Astrocyte of the spinal cord (primary cell): ENCODE results near the gene SEC31B.

Experiments used
- DNase-seq: peaks from one replicate; pipeline ENCODE4 v3.0.0; 2011; ENCODE audit warnings: low read depth, low spot score
- H3K4me3 ChIP-seq: 2 replicates; pipeline ENCODE4 v1.5.1; 2011; ENCODE audit warnings: low read depth, mild to moderate bottlenecking, low read length, moderate library complexity
- in situ Hi-C: cut with HindIII; loops from 2 replicates; pipeline ENCODE4 v1.10.0; 2017; ENCODE audit warnings: low sequenced_read_pairs
- TF ChIP-seq, protein P1 (sequence below): IDR thresholded peaks from 2 replicates; pipeline ENCODE4 v1.5.1; 2012; ENCODE audit warnings: low read depth, mild to moderate bottlenecking, low read length, inconsistent platforms

The SEC31B gene

GRCh38 chr10:100531761-100532160 lies 12.1 kb upstream of the SEC31B start:
- no peak for DNase-seq
- TF ChIP-seq, protein P1, sequence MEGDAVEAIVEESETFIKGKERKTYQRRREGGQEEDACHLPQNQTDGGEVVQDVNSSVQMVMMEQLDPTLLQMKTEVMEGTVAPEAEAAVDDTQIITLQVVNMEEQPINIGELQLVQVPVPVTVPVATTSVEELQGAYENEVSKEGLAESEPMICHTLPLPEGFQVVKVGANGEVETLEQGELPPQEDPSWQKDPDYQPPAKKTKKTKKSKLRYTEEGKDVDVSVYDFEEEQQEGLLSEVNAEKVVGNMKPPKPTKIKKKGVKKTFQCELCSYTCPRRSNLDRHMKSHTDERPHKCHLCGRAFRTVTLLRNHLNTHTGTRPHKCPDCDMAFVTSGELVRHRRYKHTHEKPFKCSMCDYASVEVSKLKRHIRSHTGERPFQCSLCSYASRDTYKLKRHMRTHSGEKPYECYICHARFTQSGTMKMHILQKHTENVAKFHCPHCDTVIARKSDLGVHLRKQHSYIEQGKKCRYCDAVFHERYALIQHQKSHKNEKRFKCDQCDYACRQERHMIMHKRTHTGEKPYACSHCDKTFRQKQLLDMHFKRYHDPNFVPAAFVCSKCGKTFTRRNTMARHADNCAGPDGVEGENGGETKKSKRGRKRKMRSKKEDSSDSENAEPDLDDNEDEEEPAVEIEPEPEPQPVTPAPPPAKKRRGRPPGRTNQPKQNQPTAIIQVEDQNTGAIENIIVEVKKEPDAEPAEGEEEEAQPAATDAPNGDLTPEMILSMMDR: no peak
- no peak overlapping the region for H3K4me3 ChIP-seq
- in situ Hi-C loops: loop anchor here (25.0 kb wide), 1 partner anchor 194 kb away; the partner anchor contains the start of genes PKD2L1 and SCD

DNA sequence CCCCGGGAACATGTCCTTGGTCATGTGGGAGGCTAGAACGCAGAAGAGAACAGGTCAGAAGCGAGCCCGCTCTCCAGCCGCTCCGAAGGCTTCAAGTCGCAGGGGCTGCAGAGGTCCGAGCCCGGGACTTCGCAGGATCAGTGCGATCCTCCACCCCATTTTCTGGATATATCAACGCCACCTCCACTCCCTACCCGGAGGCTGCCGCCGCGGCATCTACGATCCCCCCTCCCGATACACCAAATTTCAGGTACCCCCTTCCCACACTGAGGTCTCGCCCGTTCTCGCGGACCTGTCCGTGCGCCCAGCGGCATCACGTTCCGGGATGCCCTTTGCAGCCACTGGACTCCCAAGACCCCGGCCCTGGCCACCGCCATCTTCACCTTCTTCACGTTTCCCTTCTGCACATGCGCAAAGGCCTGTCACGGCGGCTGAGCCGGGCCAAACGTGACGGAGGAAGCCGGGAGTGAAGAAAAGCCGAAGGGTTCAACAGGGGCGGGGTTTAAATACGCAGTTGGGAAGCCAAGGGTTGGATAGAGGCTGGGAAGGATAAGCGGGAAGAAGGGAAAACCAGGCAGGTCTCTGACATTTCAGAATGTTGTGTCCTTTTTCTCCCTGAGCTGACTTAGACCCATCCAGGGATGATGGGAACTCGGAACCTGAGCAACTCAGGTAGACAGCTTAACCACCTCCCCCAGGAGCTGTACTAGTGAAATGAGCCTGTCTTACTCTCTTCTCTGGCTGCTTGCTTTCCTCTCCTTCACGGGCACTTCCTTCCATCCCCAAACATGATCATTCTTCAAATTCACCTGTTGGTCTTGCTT lies 10.0 kb upstream of the SEC31B start, which contains the start of gene NDUFB8:
Gene NDUFB8 (minus strand): TSS at position 397 of the 824 bp plus-strand sequence. CDS start 20 bp downstream, at position 377.
- in situ Hi-C loops: loop anchor here (25.0 kb wide), 1 partner anchor 192 kb away; the partner anchor contains the start of genes PKD2L1 and SCD
- peak within 1 kb of the TSS; percentile 91 for H3K4me3 ChIP-seq
- TF ChIP-seq, protein P1: no peak
- peak; percentile 82 for DNase-seq

DNA sequence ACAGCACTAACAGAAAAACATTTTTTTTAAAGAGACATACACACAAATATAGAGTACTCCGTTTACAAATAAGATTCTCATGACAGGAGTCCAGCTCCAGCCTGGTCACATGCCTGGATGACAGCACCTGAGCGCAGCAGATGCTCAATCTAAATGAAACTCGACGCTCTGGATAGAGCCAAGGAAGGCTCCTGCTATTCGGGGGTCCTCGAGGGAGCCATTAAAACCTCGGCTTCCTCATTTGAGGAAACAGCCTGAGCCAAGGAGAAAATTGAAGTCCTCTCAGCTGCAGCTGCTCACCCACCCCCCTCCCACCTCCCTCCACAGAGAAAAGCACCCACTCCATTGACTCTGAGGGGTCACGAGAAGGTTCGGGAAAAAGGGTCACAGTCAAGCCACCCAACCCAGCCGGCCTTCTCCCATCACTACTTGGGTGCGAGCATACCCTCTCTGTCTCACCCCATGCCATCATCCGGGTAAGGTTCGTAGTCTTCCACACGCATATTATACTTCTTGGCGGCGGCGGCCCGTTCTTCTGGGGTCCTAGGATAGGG lies 9.3 kb upstream of the SEC31B start:
- TF ChIP-seq, protein P1: no peak
- peak overlapping the region; percentile 91 for H3K4me3 ChIP-seq
- in situ Hi-C loops: loop anchor here (25.0 kb wide), 1 partner anchor 192 kb away; the partner anchor contains the start of genes PKD2L1 and SCD
- no peak for DNase-seq

DNA sequence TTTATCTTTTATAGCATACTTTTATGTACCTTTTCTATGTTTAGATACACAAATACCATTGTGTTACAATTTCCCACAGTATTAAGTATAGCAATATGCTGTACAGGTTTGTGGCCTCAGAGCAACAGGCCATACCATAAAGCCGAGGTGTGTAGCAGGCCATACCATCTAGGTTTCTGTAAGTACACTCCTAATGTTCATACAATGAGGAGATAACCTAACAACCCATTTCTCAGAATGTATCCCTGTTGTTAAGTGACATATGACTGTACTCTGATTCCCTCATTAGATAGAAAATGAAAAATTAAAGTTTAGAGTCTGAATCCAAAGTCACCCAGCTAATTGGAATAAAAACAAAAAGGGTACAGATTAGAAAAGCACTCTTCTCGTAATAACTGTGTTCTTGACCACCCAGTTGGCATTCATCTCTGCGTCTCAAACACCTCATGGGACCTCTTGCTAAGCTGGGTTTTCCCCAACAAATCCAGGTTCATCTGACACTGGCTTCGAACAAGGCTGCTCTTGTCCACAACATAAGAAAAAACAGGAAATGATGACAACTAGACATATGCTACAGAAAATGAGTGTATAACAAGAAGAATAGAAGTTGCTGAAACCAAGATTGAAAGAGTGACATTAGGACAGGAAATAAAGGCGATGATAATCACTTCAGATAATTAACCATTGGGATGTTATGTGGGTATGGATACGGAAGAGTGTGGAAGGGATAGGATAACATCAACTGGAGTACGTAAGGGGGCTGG lies 8.6 kb upstream of the SEC31B start:
- in situ Hi-C loops: loop anchor here (25.0 kb wide), 1 partner anchor 191 kb away; the partner anchor contains the start of genes PKD2L1 and SCD
- TF ChIP-seq, protein P1: no peak
- no peak for DNase-seq
- H3K4me3 ChIP-seq: peak overlapping the region; percentile 91

GRCh38 chr10:100524638-100525037 lies 5.0 kb upstream of the SEC31B start:
- no peak for DNase-seq
- in situ Hi-C loops: loop anchor here (25.0 kb wide), 1 partner anchor 187 kb away; the partner anchor contains the start of genes PKD2L1 and SCD
- TF ChIP-seq, protein P1: peak; percentile 3

GRCh38 chr10:100524206-100524605 lies 4.5 kb upstream of the SEC31B start:
- in situ Hi-C loops: no loop called here
- H3K4me3 ChIP-seq: no peak overlapping the region
- DNase-seq: no peak
- TF ChIP-seq, protein P1: no peak

More at GRCh38 chr10:100524638-100525037, 5.0 kb upstream of the SEC31B start:
- no peak overlapping the region for H3K4me3 ChIP-seq
